Spleen (tissue), 11 donors: ENCODE results near the gene WAS. TPM values are rescaled to one million over a fixed set of nuclear protein-coding genes. Genes with fewer than 3 reads are reported as not detected.
"Not testable (repeated sequence)": the region's sequence is repeated elsewhere in the genome, so short reads cannot be mapped to it uniquely, and the experiment has no call there.

ENCODE experiments used
- DNase-seq: peaks from one replicate; pipeline ENCODE4 v3.0.0-alpha.2; 2020
- H3K27ac ChIP-seq, 8 donors: fragments of 200-600 bp; sonication (generic) in 7 of 8; 1 replicate in 4 of 8; 2 replicates in 4 of 8; pipeline versions ENCODE4 v1.5.0 to v1.8.0; 2016 to 2021; ENCODE audit warnings: inconsistent platforms in 4 of 8, mild to moderate bottlenecking in 4 of 8, moderate library complexity in 1 of 8
- H3K27me3 ChIP-seq, 7 donors: fragments of 200-600 bp; sonication (generic) in 6 of 7; replicated peaks in 1 of 7; 1 replicate in 4 of 7; 2 replicates in 3 of 7; pipeline versions ENCODE4 v1.5.0 to v1.8.0; 2016 to 2021; ENCODE audit warnings: inconsistent platforms in 3 of 7, mild to moderate bottlenecking in 1 of 7
- H3K36me3 ChIP-seq, 6 donors: fragments of 200-600 bp; sonication (generic) in 5 of 6; 1 replicate in 4 of 6; 2 replicates in 2 of 6; pipeline versions ENCODE4 v1.5.0 to v1.8.0; 2016 to 2021; ENCODE audit warnings: inconsistent platforms in 2 of 6
- H3K4me1 ChIP-seq, 6 donors: fragments of 200-600 bp; sonication (generic) in 5 of 6; 1 replicate in 3 of 6; 2 replicates in 3 of 6; pipeline versions ENCODE4 v1.5.0 to v1.8.0; 2016 to 2021; ENCODE audit warnings: inconsistent platforms in 3 of 6
- H3K4me3 ChIP-seq, 8 donors: fragments of 200-600 bp; sonication (generic) in 7 of 8; 1 replicate in 4 of 8; 2 replicates in 4 of 8; pipeline versions ENCODE4 v1.5.0 to v1.8.0; 2016 to 2021; ENCODE audit warnings: inconsistent platforms in 4 of 8, mild to moderate bottlenecking in 4 of 8, moderate library complexity in 2 of 8
- H3K9me3 ChIP-seq, 8 donors: fragments of 200-600 bp; sonication (generic) in 7 of 8; 1 replicate in 4 of 8; 2 replicates in 4 of 8; pipeline versions ENCODE4 v1.5.0 to v1.8.0; 2016 to 2021; ENCODE audit warnings: inconsistent platforms in 4 of 8
- CTCF ChIP-seq, 11 experiments: fragments of 200-600 bp in 7 of 11; fragments of 450-650 bp in 4 of 11; sonication (generic) in 4 of 11; IDR thresholded peaks in 8 of 11; conservative IDR thresholded peaks in 3 of 11; 1 replicate in 7 of 11; 2 replicates in 4 of 11; pipeline versions ENCODE4 v1.4.0 to v1.8.0; 2016 to 2021; ENCODE audit warnings: antibody characterized with exemption in 11 of 11, inconsistent platforms in 4 of 11, mild to moderate bottlenecking in 1 of 11
- POLR2A ChIP-seq, 3 donors: fragments of 450-650 bp; IDR thresholded peaks; one replicate each; pipeline ENCODE4 v1.5.1; 2017; ENCODE audit warnings: antibody characterized with exemption in 3 of 3, mild to moderate bottlenecking in 1 of 3
- POLR2AphosphoS5 ChIP-seq, 3 donors: sonication (generic); formaldehyde crosslinking; IDR thresholded peaks; one replicate each; pipeline ENCODE4 v1.5.1; 2017; ENCODE audit warnings: antibody characterized with exemption in 3 of 3
- WGBS, 5 donors: extraction: QIAGEN DNeasy Blood & Tissue Kit in 3 of 5; methylation state at CpG; one replicate each; pipeline versions ENCODE4 v1.1.5 to v1.1.7; 2013 to 2018; 5-methylcytosine and 5-hydroxymethylcytosine counted together
- intact Hi-C: fragments of 100-400 bp; cut with DNase I; formaldehyde crosslinking; loops from one replicate; pipeline ENCODE4 v1.15.0; 2023; ENCODE audit warnings: low total_unique reads
- polyA plus RNA-seq, 3 donors: library from polyadenylated mRNA; stranded (reverse); fragments of 200-250 nt; gene quantifications; one replicate each; pipeline ENCODE4 v1.2.1, GENCODE V29; 2013
- total RNA-seq, 7 donors: library from RNA; depleted of rRNA in 3 of 7; stranded (reverse); fragments of >200 nt in 3 of 7; fragmentation: NEBNext Ultra II Directional in 4 of 7; extraction: Animal tissue kit (Norgen Biotek cat#: 25700) in 4 of 7; gene quantifications; one replicate each; pipeline versions ENCODE4 v1.1.0 to v1.2.1, GENCODE V29; 2016 to 2021
- donor health status: healthy with polysubstance abuse.
- donor health status: DM: no; HTN: no; CAD: no; lungs with moderate emphysema.
- donor health status: DM: no; HTN: no; CAD: no.
- donor health status: Bipolar disorder and iron deficiency.
- donor health status: healthy.
- donor health status: DM: no; HTN: no; CAD: no.
- donor health status: DM: yes; HTN: yes; CAD: no.

Gene WAS
- total and polyA plus RNA-seq, 10 donors = 53.5 to 169 (median 102) TPM

DNA sequence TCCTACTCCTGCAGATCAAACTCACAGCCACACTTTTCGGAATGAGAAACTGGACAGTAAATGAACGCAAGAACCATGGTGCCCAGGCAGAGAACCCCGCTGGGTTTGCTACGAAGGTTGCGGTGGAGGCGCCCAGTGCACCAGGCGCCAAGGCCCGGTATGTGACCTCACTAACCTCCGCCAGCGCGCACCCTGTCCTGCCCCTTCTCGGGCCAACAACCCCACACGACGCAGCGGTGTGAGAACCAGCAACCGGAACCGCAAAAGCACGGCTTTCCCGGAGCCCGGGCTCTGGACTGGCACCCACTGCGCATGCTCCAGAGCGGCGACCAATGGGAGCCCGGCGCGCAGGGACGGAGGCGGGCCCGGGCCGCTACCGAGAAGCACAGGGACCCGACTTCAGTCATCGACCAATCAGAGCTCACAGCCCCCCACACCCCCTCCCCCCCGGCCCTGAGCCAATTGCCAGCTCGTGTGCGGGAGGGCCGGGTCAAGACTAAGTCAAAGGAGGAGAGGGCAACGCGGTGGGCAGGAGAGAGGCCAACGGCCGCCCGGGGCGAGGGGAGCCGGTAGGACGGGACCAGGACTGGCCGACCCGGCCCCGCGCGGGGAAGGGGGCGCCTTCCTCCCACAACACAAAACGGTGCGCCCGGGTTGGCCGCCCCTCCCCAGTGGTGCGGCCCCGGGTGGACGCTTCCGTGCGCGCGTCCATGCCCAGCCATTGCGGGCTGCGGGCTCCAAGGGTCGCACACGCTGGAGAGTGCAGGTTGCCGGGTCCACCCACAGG is 7.3 kb upstream of the WAS start:
- peak overlapping the region; percentile 48 to 88 (median 60) for H3K4me3 ChIP-seq
- TF ChIP-seq POLR2AphosphoS5 (IDR thresholded peaks at IDR 0.05) (peak; percentile 91 to 94 (median 94)), CTCF (IDR thresholded peaks at IDR 0.05 in 8 of 11, conservative IDR thresholded peaks at IDR 0.05 in 3 of 11) (no peak), POLR2A (IDR thresholded peaks at IDR 0.05) (peak; percentile 6 to 55 (median 53))
- H3K4me1 ChIP-seq = peaks cover 0 to 43% (median 9%) of the 10 kb centered on the region in 6 donors
- H3K36me3 ChIP-seq = no peaks in the 10 kb centered on the region
- no peaks in the 10 kb centered on the region for H3K9me3 ChIP-seq
- peak overlapping the region; percentile 73 to 96 (median 90) for H3K27ac ChIP-seq
- peak; percentile 94 for DNase-seq
- intact Hi-C loops = no loop called here
- H3K27me3 ChIP-seq = no peaks in the 10 kb centered on the region
- WGBS, 5 donors = 0 to 52% (median 2%) methylated on average over 10 to 67 of the region's 67 CpGs

DNA sequence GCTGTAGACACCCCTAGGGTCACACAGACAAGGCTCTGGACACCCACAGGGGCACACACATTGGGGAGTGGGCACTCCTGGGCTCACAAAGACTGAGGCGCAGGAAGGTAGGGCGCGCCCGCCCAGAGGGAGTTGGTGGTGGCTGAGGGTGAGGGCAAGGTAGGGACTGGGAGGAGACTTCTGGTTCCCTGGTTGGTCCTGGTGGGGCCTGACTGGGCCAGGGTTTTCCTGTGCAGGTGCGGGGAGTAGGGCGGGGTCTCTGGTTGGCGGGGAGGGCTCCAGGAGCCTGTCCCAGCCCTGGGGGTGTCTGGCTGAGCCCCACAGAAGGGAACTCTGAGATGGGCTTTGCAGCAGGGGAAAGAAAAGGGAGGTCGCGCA is 6.7 kb upstream of the WAS start:
- no peak for DNase-seq
- intact Hi-C loops = no loop called here
- H3K27me3 ChIP-seq = no peaks in the 10 kb centered on the region
- 0 to 31% (median 3%) methylated on average over 7 to 9 of the region's 9 CpGs for WGBS, 5 donors
- H3K27ac ChIP-seq = peak overlapping the region; percentile 73 to 96 (median 90)
- H3K9me3 ChIP-seq = no peaks in the 10 kb centered on the region
- H3K4me3 ChIP-seq = peak overlapping the region; percentile 48 to 88 (median 60)
- TF ChIP-seq POLR2AphosphoS5 (IDR thresholded peaks at IDR 0.05) = no peak
- TF ChIP-seq POLR2A (IDR thresholded peaks at IDR 0.05) = no peak
- no peak for TF ChIP-seq CTCF (IDR thresholded peaks at IDR 0.05 in 8 of 11, conservative IDR thresholded peaks at IDR 0.05 in 3 of 11)
- peaks cover 0 to 48% (median 9%) of the 10 kb centered on the region in 6 donors for H3K4me1 ChIP-seq
- no peaks in the 10 kb centered on the region for H3K36me3 ChIP-seq

DNA sequence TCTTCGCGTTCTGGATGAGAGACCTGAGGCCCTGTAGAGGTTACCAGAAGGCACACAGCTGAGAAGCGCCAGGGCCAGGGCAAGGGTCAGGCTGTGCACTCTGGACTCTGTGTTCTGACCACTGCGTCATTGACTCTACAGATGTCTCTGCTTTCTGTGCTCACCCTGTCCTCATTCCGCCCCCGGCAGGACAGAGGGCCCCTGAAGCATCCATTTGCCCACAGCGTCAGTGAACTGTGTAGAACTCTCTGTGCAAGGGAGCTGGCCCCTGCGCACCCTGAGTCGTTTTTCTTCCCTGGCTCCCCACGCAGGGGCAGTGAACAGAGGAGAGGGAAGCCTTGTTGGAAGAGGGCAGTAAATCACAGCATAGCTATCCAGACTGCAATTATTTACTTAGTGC is 6.1 kb upstream of the WAS start:
- H3K4me1 ChIP-seq = peaks cover 0 to 55% (median 12%) of the 10 kb centered on the region in 6 donors
- TF ChIP-seq CTCF (IDR thresholded peaks at IDR 0.05 in 8 of 11, conservative IDR thresholded peaks at IDR 0.05 in 3 of 11) (no peak), POLR2AphosphoS5 (IDR thresholded peaks at IDR 0.05) (peak in 2 of 3 donors; percentile 10 to 21)
- intact Hi-C loops = no loop called here
- no peaks in the 10 kb centered on the region for H3K36me3 ChIP-seq
- H3K4me3 ChIP-seq = peak overlapping the region in 5 of 8 donors; percentile 48 to 88 (median 63)
- DNase-seq = peak; percentile 71
- 59 to 72% (median 65%) methylated on average over 4 to 10 of the region's 10 CpGs for WGBS, 5 donors
- H3K27me3 ChIP-seq = no peaks in the 10 kb centered on the region
- H3K27ac ChIP-seq = peak overlapping the region in 5 of 8 donors; percentile 84 to 96 (median 94)
- H3K9me3 ChIP-seq = no peaks in the 10 kb centered on the region

DNA sequence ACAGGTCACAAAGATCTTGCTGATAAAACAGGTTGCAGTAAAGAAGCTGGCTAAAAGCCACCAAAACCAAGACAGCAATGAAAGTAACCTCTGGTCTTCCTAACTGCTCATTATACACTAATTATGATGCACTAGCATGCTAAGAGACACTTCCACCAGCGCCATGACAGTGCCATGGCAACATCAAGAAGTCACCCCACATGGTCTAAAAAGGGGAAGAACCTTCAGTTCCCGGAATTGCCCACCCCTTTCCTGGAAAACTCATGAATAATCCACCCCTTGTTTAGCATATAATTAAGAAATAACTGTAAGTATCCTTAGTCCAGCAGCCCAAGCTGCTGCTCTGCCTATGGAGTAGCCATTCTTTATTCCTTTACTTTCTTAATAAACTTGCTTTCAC is 3.1 kb upstream of the WAS start:
- peak overlapping the region in 1 of 8 donors; percentile 6 for H3K4me3 ChIP-seq
- DNase-seq = peak; percentile 66
- H3K36me3 ChIP-seq, H3K27me3 ChIP-seq, intact Hi-C loops, H3K9me3 ChIP-seq: not testable (repeated sequence)
- peak overlapping the region in 6 of 8 donors; percentile 16 to 94 (median 76) for H3K27ac ChIP-seq
- peaks cover 0 to 70% (median 25%) of the 10 kb centered on the region in 6 donors for H3K4me1 ChIP-seq
- WGBS, 5 donors = 6 to 26% (median 15%) methylated on average over 2 of the region's 2 CpGs

DNA sequence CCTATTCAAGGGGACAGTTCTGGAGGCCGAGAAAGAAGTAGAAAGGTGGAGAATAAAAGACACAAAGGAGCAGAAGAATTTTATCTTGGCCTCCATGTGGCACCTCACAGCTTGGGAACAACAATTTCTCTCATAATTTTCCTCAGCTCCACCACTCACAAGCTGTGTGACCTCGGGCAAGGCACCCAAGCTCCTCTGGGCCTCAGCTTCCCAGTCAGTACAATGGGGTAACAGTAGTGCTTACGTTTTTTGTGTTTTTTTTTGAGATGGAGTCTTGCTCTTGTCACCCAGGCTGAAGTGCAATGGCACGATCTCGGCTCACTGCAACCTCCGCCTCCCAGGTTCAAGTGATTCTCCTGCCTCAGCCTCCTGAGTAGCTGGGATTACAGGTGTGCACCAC is 2.7 kb upstream of the WAS start:
- H3K9me3 ChIP-seq, H3K36me3 ChIP-seq, H3K27me3 ChIP-seq, intact Hi-C loops, H3K4me3 ChIP-seq: not testable (repeated sequence)
- DNase-seq = peak; percentile 20
- 77 to 100% (median 90%) methylated on average over 6 of the region's 6 CpGs for WGBS, 5 donors
- H3K4me1 ChIP-seq = peaks cover 0 to 70% (median 29%) of the 10 kb centered on the region in 6 donors
- peak overlapping the region in 5 of 8 donors; percentile 16 to 94 (median 91) for H3K27ac ChIP-seq
